IPS-20b (cell line): ENCODE data around the gene SDR42E2.
A peak's percentile ranks its signal among the peaks of the same experiment; 100 is the strongest.
"Not testable (repeated sequence)": the region's sequence is repeated elsewhere in the genome, so short reads cannot be mapped to it uniquely, and the experiment has no call there.

Source experiments
- H3K27ac ChIP-seq: one replicate; pipeline ENCODE4 v1.5.1; 2013; ENCODE audit warnings: low read length
- H3K27me3 ChIP-seq: 2 replicates; pipeline ENCODE4 v1.6.1; 2013; ENCODE audit warnings: mild to moderate bottlenecking, low read length, inconsistent platforms; ENCODE audit not compliant: insufficient read depth
- H3K36me3 ChIP-seq: 2 replicates; pipeline ENCODE4 v1.6.1; 2013; ENCODE audit warnings: low read depth, mild to moderate bottlenecking, inconsistent platforms, low read length, moderate library complexity; ENCODE audit not compliant: insufficient read depth
- H3K4me1 ChIP-seq: 2 replicates; pipeline ENCODE4 v1.6.1; 2013; ENCODE audit warnings: mild to moderate bottlenecking, control low read depth, inconsistent platforms, low read length, moderate library complexity; ENCODE audit not compliant: insufficient read depth
- H3K4me3 ChIP-seq: 2 replicates; pipeline ENCODE4 v1.5.1; 2013; ENCODE audit warnings: mild to moderate bottlenecking, low read length, inconsistent platforms
- H3K9ac ChIP-seq: 2 replicates; pipeline ENCODE4 v1.6.1; 2013; ENCODE audit warnings: low read depth, mild to moderate bottlenecking, inconsistent platforms, low read length, moderate library complexity
- H3K9me3 ChIP-seq: 2 replicates; pipeline ENCODE4 v1.6.1; 2013; ENCODE audit warnings: mild to moderate bottlenecking, low read depth, low read length, inconsistent platforms; ENCODE audit not compliant: insufficient read depth

SDR42E2 gene

GRCh38 chr16:22194707-22195444, 32.6 kb downstream of the SDR42E2 start:
- Histone ChIP-seq H3K36me3 (no peaks in the 10 kb centered on the region), H3K9me3 (no peaks in the 10 kb centered on the region), H3K9ac (no peak overlapping the region), H3K27me3 (peaks cover 2% of the 10 kb centered on the region), H3K4me3 (no peak overlapping the region), H3K4me1 (peaks cover 6% of the 10 kb centered on the region), H3K27ac (no peak overlapping the region)

- Histone ChIP-seq H3K36me3 (no peaks in the 10 kb centered on the region), H3K9me3 (no peaks in the 10 kb centered on the region), H3K4me3 (peak overlapping the region; percentile 94; the same call in 1 of the 2 replicates), H3K4me1 (peaks cover 6% of the 10 kb centered on the region), H3K27me3 (no peaks in the 10 kb centered on the region), H3K27ac (no peak overlapping the region), H3K9ac (no peak overlapping the region)
Observed at GRCh38 chr16:22195445-22195694, 33.1 kb downstream of the SDR42E2 start.

GRCh38 chr16:22195695-22196558, 33.6 kb downstream of the SDR42E2 start:
- Histone ChIP-seq H3K9me3 (no peaks in the 10 kb centered on the region), H3K4me3 (peak overlapping the region; percentile 94), H3K36me3 (no peaks in the 10 kb centered on the region), H3K4me1 (peaks cover 6% of the 10 kb centered on the region), H3K27ac (no peak overlapping the region), H3K9ac (peak overlapping the region; percentile 72; the same call in 1 of the 2 replicates), H3K27me3 (no peaks in the 10 kb centered on the region)

GRCh38 chr16:22196559-22197168, 34.4 kb downstream of the SDR42E2 start:
- H3K4me3 ChIP-seq, result peak overlapping the region; percentile 94
- not testable (repeated sequence) for H3K27ac ChIP-seq, H3K9ac ChIP-seq, H3K9me3 ChIP-seq, H3K36me3 ChIP-seq, H3K4me1 ChIP-seq, H3K27me3 ChIP-seq

GRCh38 chr16:22198547-22199293, 36.4 kb downstream of the SDR42E2 start:
- Histone ChIP-seq H3K9ac (no peak overlapping the region), H3K4me1 (no peaks in the 10 kb centered on the region), H3K36me3 (no peaks in the 10 kb centered on the region), H3K27ac (no peak overlapping the region), H3K4me3 (no peak overlapping the region), H3K9me3 (no peaks in the 10 kb centered on the region), H3K27me3 (no peaks in the 10 kb centered on the region)

GRCh38 chr16:22202261-22202637, 39.9 kb downstream of the SDR42E2 start:
- Histone ChIP-seq H3K4me3 (no peak overlapping the region), H3K27ac (no peak overlapping the region), H3K9ac (no peak overlapping the region), H3K4me1 (no peaks in the 10 kb centered on the region), H3K9me3 (no peaks in the 10 kb centered on the region), H3K27me3 (peaks cover 4% of the 10 kb centered on the region; the same call in 1 of the 2 replicates), H3K36me3 (no peaks in the 10 kb centered on the region)

- H3K27me3 ChIP-seq, result peaks cover 10% of the 10 kb centered on the region; the same call in 1 of the 2 replicates
- no peak overlapping the region for H3K9ac ChIP-seq
- no peak overlapping the region for H3K27ac ChIP-seq
- H3K4me3 ChIP-seq, result no peak overlapping the region
- H3K36me3 ChIP-seq, result no peaks in the 10 kb centered on the region
- peaks cover 6% of the 10 kb centered on the region; the same call in 1 of the 2 replicates for H3K4me1 ChIP-seq
- H3K9me3 ChIP-seq, result no peaks in the 10 kb centered on the region
Observed at GRCh38 chr16:22203091-22203490, 40.8 kb downstream of the SDR42E2 start.

- Histone ChIP-seq H3K9me3 (no peaks in the 10 kb centered on the region), H3K36me3 (no peaks in the 10 kb centered on the region), H3K27ac (no peak overlapping the region), H3K4me1 (peaks cover 6% of the 10 kb centered on the region; the same call in 1 of the 2 replicates), H3K27me3 (peaks cover 10% of the 10 kb centered on the region; the same call in 1 of the 2 replicates), H3K9ac (no peak overlapping the region), H3K4me3 (no peak overlapping the region)
Observed at GRCh38 chr16:22204091-22204655, 41.9 kb downstream of the SDR42E2 start.

- Histone ChIP-seq H3K27me3 (peaks cover 10% of the 10 kb centered on the region; the same call in 1 of the 2 replicates), H3K27ac (no peak overlapping the region), H3K9me3 (no peaks in the 10 kb centered on the region), H3K4me1 (peaks cover 6% of the 10 kb centered on the region; the same call in 1 of the 2 replicates), H3K36me3 (no peaks in the 10 kb centered on the region), H3K9ac (peak overlapping the region; percentile 11; the same call in 1 of the 2 replicates), H3K4me3 (peak overlapping the region; percentile 78; the same call in 1 of the 2 replicates)
Observed at GRCh38 chr16:22205577-22206012, 43.3 kb downstream of the SDR42E2 start.

- Histone ChIP-seq H3K36me3 (no peaks in the 10 kb centered on the region), H3K9ac (peak within 1 kb of the TSS; percentile 56; the same call in 1 of the 2 replicates), H3K9me3 (no peaks in the 10 kb centered on the region), H3K4me3 (peak within 1 kb of the TSS; percentile 78), H3K27me3 (peaks cover 10% of the 10 kb centered on the region; the same call in 1 of the 2 replicates), H3K4me1 (peaks cover 6% of the 10 kb centered on the region; the same call in 1 of the 2 replicates), H3K27ac (no peak within 1 kb of the TSS)
Observed at GRCh38 chr16:22206013-22206841, 43.9 kb downstream of the SDR42E2 start, which contains the start of gene EEF2K. Gene EEF2K (plus strand): TSS chr16:22206278. CDS start chr16:22225730, 19,452 bp downstream.
